Measurements from ENCODE around the gene PHKG2.

PHKG2 gene

GRCh38 chr16:30728899-30729672 is 19.1 kb upstream of the PHKG2 start:
- no peak for DNase-seq

GRCh38 chr16:30731411-30731810 is 16.8 kb upstream of the PHKG2 start:
- no peak for DNase-seq

GRCh38 chr16:30736995-30737793 is 11.0 kb upstream of the PHKG2 start:
- DNase-seq: no peak

- no peak for DNase-seq
Observed at GRCh38 chr16:30737794-30738648, 10.2 kb upstream of the PHKG2 start.

GRCh38 chr16:30738984-30739951 is 9.0 kb upstream of the PHKG2 start:
- DNase-seq: no peak

- peak; percentile 80 for DNase-seq
Observed at GRCh38 chr16:30740364-30741251, 7.6 kb upstream of the PHKG2 start.

- DNase-seq: peak; percentile 92
Observed at GRCh38 chr16:30741461-30741914, 6.7 kb upstream of the PHKG2 start.

- no peak for DNase-seq
Observed at GRCh38 chr16:30743716-30744115, 4.5 kb upstream of the PHKG2 start.

- DNase-seq: no peak
Observed at GRCh38 chr16:30744183-30744582, 4.0 kb upstream of the PHKG2 start.

GRCh38 chr16:30745082-30745481 is 3.1 kb upstream of the PHKG2 start:
- no peak for DNase-seq

GRCh38 chr16:30746638-30747175 is 1.5 kb upstream of the PHKG2 start:
- no peak for DNase-seq

- peak; percentile 52 for DNase-seq
Observed at GRCh38 chr16:30747331-30747730, 894 bp upstream of the PHKG2 start.

GRCh38 chr16:30748634-30749445 is 615 bp downstream of the PHKG2 start:
- peak; percentile 56 for DNase-seq

GRCh38 chr16:30750201-30750600 is 2.0 kb downstream of the PHKG2 start:
- no peak for DNase-seq

GRCh38 chr16:30750876-30751465 is 2.7 kb downstream of the PHKG2 start:
- no peak for DNase-seq

GRCh38 chr16:30753596-30753995 is 5.4 kb downstream of the PHKG2 start:
- DNase-seq: no peak

GRCh38 chr16:30755955-30756780 is 7.9 kb downstream of the PHKG2 start:
- no peak for DNase-seq

- no peak for DNase-seq
Observed at GRCh38 chr16:30756781-30757100, 8.5 kb downstream of the PHKG2 start.
